Measurements from ENCODE around the gene U2SURP. TPM values are rescaled to one million over a fixed set of nuclear protein-coding genes. Genes with fewer than 3 reads are reported as not detected.

U2SURP gene
- total RNA-seq, 2 donors from 2014 or later = 26.3 to 33.7 TPM

DNA sequence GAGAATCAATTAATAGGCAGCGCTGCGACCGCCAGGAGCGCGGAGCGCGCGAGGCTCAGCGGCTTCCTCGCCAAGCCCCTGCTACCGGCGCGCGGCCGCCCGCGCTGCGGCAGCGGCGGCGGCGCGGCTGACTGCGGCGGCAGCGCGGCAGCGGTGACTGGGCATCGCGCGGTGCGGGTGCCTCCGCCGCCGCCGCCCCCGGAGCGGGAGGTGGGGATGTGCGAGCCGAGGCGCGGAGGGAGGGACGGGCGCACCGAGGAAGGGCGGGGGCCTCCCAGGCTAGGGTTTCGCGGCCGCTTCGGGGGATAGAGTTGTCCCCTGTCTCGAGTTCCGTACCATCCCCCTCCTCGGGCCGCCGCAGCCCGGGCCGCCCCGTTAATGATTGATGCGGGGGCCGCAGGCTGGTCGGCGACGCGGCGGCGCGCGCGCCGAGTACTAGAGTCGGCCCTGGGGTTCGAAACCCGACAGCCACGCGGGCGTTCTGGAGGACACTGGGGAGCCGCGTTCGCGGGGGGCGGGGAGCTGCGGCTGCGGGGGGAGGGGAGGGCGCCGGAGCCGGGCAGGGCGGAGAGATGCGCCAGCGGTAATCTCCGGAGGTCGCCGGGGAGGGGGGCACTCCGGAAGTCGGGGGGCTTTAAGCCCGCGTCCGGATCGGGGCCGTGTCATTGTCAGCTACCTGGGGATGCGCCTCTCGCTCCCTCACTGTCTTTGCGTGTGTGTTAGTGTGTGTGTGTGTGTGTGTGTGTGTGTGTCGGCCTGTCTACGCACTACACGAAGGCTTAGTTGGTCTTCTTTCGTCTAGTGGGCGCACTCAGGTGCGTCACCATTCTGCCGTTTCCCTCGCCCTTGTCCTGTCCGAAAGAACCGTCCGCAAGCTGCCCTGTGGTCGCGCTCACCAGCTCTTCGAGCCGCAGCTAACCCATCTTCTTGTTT, 37.6 kb upstream of the U2SURP start, which contains the start of gene PAQR9:
Gene PAQR9 (minus strand): TSS at position 159 of the 933 bp plus-strand sequence. CDS start 338 bp downstream, outside the sequence.
- peak within 1 kb of the TSS; percentile 65 to 70 for H3K4me3 ChIP-seq
- DNase-seq (ENCODE audit: low spot score) = no peak
- peaks cover 0 to 20% of the 10 kb centered on the region in 2 donors for H3K4me1 ChIP-seq
- no peaks in the 10 kb centered on the region for H3K9me3 ChIP-seq
- peak within 1 kb of the TSS; percentile 85 to 93 for H3K27ac ChIP-seq
- no peaks in the 10 kb centered on the region for H3K27me3 ChIP-seq
- TF ChIP-seq, protein P1, sequence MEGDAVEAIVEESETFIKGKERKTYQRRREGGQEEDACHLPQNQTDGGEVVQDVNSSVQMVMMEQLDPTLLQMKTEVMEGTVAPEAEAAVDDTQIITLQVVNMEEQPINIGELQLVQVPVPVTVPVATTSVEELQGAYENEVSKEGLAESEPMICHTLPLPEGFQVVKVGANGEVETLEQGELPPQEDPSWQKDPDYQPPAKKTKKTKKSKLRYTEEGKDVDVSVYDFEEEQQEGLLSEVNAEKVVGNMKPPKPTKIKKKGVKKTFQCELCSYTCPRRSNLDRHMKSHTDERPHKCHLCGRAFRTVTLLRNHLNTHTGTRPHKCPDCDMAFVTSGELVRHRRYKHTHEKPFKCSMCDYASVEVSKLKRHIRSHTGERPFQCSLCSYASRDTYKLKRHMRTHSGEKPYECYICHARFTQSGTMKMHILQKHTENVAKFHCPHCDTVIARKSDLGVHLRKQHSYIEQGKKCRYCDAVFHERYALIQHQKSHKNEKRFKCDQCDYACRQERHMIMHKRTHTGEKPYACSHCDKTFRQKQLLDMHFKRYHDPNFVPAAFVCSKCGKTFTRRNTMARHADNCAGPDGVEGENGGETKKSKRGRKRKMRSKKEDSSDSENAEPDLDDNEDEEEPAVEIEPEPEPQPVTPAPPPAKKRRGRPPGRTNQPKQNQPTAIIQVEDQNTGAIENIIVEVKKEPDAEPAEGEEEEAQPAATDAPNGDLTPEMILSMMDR (IDR thresholded peaks at IDR 0.05) = no peak
- H3K36me3 ChIP-seq = no peaks in the 10 kb centered on the region

DNA sequence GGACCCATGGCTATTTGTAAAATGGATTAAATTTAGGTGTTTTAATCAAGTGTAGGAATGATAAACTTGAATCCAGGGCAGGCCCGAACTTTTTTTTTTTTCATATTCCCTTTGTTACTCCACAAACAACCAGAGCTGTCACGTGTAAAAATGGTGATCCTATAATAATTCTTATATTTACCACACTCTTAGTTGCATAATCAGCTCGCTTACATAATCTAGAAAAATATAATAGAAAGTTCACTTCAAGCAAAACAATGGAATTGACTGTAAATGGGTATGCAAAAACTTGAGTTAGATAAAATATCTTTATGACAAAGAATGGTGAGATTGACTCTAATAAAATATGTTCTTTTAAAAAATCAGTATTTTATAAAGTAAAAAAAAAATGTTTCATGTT, 35.8 kb upstream of the U2SURP start:
- no peak for DNase-seq (ENCODE audit: low spot score)
- peaks cover 0 to 20% of the 10 kb centered on the region in 2 donors for H3K4me1 ChIP-seq
- no peaks in the 10 kb centered on the region for H3K9me3 ChIP-seq
- H3K27ac ChIP-seq = no peak overlapping the region
- TF ChIP-seq, protein P1 (IDR thresholded peaks at IDR 0.05) = no peak
- no peaks in the 10 kb centered on the region for H3K27me3 ChIP-seq
- H3K4me3 ChIP-seq = no peak overlapping the region
- H3K36me3 ChIP-seq = no peaks in the 10 kb centered on the region

DNA sequence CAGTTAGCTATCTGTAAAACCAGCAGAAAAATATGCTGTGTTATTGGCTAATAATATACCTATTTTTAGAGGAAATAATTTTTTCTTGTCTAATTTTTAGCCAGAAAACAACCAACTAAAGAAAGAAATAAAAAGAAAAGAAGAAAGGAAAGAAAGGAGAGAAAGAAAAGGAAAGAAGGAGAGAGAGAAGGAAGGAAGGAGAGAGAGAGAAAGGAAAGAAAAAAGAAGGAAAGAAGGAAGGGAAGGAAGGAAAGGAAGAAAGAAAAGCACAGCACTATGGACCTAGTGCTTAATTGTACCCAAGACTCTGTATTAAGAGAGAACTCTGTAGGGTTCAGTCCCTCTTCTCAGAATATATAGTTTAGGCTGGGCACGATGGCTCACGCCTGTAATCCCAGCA, 34.6 kb upstream of the U2SURP start:
- Histone ChIP-seq H3K9me3 (no peaks in the 10 kb centered on the region), H3K27me3 (no peaks in the 10 kb centered on the region), H3K36me3 (no peaks in the 10 kb centered on the region), H3K4me1 (peaks cover 0 to 21% of the 10 kb centered on the region in 2 donors), H3K4me3 (no peak overlapping the region), H3K27ac (no peak overlapping the region)
- TF ChIP-seq, protein P1 (IDR thresholded peaks at IDR 0.05) = no peak
- no peak for DNase-seq (ENCODE audit: low spot score)

DNA sequence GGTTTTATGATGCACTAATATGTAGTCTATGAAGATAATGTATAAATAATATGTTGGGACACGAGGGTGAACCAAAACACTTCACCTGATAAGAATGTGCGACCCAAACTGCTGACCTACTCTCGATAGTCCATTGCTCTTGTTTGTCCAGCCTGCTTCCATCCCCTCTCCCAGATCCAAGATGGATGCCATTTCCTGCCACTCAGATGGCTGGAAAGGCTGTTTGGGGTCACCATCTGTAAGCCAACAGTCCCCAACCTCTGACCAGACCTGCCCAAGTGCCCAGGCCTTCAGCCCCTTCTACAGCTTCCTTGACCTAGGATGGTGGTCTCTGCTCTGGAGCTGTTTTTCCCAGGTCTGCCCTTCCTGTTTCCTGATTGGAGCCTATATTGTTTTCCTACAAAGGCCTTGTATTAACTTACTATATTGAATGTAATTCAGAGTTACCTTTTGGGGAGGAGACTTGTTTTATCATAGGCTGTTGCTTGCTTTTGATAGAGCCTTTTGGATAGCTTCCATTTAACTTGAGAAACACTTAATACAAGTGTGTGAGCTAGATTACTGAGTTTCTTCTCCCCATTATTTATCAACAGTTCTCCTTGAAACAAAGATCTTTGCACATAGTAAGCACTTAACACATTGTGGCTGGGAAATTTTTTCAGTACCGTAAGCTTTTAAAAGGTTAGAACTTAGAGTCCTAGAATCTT, 32.9 kb upstream of the U2SURP start:
- Histone ChIP-seq H3K9me3 (no peaks in the 10 kb centered on the region), H3K4me1 (peaks cover 0 to 23% of the 10 kb centered on the region in 2 donors), H3K4me3 (no peak overlapping the region), H3K27me3 (no peaks in the 10 kb centered on the region), H3K27ac (no peak overlapping the region), H3K36me3 (no peaks in the 10 kb centered on the region)
- TF ChIP-seq, protein P1 (IDR thresholded peaks at IDR 0.05) = no peak
- no peak for DNase-seq (ENCODE audit: low spot score)

DNA sequence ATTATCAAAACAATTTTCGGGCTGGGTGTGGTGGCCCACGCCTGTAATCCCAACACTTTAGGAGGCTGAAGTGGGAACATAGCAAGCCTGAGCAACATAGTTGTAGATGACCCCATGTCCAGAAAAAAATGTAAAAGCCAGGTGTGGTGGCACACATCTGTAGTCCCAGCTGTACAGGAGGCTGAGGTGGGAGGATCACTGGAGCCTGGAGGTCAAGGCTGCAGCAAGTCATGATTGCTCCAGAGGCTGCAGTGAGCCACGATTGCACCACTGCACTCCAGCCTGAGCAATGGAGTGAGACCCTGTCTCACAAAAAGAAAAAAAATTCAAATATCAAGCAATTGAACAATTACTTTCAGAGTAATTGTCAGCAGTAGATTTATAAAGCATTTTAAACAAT, 29.9 kb upstream of the U2SURP start:
- Histone ChIP-seq H3K27ac (no peak overlapping the region), H3K36me3 (no peaks in the 10 kb centered on the region), H3K27me3 (no peaks in the 10 kb centered on the region), H3K4me1 (peaks cover 0 to 25% of the 10 kb centered on the region in 2 donors), H3K4me3 (no peak overlapping the region), H3K9me3 (no peaks in the 10 kb centered on the region)
- no peak for DNase-seq (ENCODE audit: low spot score)
- TF ChIP-seq, protein P1 (IDR thresholded peaks at IDR 0.05) = no peak
